RCC 7860 (cell line): ENCODE results near the gene NOVA2.

Source experiments
- DNase-seq: peaks from one replicate; pipeline ENCODE4 v3.0.0-alpha.2; 2015; ENCODE audit warnings: low spot score
- FAIRE-seq: peaks from 2 replicates; lab custom pipeline; 2012; peaks lifted over from hg19 to GRCh38; lab: Jason Lieb, UNC

The NOVA2 gene

DNA sequence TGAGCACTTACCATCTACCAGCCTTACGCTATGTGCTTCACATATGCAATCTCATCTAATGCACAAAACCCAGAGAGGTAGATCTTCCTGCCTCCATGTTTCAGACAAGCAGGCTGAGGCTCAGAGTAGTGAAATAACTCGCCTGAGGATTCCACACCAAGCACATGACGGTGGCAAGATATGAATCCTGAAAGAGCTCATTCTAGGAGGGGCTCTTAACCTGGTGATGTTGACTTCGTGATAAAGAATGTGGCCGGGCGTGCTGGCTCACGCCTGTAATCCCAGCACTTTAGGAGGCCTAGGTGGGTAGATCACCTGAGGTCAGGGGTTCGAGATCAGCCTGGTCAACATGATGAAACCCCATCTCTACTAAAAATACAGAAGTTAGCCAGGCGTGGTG, 5.0 kb downstream of the NOVA2 start:
- FAIRE-seq: no peak
- DNase-seq: no peak

DNA sequence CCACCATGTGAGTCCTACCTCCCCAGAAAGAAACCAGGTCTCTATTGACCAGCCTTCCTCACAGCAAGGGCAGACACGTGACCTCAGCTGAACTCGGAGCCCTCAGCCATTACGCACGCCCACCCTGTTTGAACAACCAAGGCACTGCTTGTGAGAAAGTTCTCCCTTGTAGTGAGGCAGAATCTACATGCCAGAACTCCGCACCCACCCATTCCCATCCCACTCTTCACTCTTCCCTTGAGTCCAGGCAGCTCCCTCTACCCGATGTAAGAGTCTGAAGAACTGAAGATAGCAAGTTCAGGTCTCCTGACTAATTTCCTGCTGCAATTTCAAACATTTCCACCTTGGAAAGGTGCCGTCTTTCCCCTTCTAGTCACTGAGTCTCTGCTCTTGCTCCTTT, 6.4 kb downstream of the NOVA2 start:
- DNase-seq (no peak), FAIRE-seq (no peak)

DNA sequence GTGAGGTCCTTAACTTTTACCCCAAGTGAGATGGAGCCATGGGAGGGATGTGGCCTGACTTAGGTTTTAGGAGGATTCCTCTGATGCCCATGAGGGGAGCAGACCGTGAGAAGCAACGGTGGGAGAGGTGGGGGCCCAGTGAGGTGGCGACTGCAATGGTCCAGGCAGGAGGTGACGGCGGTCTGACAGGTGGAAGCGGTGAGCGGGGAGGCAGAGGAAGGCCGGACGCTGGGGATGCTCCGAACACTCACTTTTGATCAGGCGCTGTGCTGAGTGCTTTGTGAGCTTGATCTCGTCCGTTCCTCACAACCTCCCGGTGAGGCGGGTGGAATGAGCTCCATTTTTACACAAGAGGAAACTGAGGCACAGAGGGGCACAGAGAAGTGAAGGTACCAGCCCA, 11.6 kb downstream of the NOVA2 start:
- no peak for DNase-seq
- FAIRE-seq: no peak

DNA sequence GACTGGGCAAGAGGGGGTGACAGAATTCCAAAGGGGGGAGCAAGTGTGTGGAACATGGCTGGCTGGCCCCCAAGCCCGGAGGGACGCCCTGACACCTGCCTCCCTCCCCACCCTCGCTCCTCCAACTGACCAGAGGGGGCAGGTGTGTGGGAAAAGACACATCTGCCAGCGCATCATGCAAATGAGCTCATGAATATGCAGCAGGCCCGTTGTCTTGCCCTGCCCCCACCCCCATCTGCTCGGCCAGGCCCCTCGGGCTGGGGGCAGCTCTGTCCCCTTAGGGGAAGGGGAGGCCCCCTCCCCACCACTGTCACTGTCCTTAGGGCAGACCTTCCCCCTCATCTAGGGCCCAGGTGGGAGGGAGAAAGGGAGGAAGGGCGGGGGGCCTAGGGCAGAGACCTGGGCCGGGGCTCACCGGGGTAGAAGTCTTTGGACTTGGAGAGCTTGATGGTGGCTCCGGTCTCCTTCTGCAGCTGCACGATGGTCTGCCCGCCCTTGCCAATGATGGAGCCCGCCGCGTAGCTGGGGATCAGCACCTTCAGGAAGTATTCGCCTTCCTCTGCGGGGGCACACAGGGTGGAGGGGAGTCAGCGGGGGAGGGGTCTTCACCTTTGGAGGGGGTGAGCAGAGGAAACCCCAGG, 12.9 kb downstream of the NOVA2 start:
- DNase-seq: no peak
- FAIRE-seq: no peak

DNA sequence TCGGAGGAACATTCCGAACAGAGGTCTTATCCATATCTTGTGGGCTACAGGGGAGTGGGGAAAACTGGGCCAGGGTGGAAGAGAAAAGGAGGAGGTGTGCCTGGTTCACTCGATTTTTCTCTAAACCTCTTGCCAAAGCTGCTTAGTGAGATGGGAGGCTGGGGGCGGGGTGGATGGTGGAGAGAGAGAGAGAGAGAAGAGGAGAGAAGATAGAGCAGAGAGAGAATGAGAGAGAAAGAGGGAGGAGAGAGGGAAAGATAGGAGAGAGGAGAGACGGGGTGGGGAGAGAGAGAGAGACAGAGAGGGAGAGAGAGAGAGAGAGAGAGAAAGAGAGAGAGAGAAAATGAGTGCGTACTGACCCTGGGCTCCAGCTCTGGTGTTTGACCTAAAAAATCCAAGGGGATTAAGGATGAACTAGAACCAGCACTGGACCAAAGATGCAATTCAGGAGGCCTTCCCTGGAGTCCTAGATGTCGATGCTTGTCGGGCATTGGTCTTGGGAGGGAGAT, 14.1 kb downstream of the NOVA2 start:
- no peak for FAIRE-seq

DNA sequence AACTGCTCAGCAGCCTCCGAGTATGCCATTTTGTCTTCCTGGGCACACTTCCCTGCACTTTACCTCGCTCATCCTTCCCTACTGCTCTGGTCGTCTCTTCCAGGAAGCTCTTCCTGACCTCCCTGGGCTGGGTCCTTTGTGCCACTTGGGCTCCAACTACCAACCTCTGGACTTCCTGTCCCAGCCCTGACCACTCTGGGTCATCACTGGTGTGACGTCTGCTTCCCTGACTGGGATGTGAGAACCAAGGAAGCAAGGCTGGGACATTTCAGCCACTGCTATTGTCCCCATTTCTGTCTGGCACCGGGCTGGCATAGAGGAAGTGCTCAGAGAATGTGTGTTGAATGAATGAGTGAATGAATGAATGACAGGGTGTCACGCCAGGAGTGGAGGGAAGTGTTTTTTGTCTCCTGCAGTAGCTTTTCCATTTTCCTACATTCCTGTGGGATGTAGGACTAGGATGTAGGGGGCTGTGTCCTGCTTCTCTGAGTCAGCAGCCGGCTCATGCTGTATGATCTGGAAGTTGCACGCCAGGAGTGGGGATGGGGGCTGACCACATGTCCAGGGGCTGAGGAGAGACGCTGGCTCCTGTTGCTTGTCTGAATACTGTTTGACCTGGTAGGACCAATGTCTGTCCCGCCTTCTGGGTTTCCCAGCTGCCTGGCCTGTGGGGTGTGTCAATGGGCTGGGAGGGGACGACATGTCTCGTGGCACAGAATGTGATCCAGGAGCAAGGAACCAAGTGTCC, 14.7 kb downstream of the NOVA2 start:
- FAIRE-seq: no peak
- peak; percentile 18 for DNase-seq

More for the DNA sequence above, 14.1 kb downstream of the NOVA2 start:
- DNase-seq: no peak

DNA sequence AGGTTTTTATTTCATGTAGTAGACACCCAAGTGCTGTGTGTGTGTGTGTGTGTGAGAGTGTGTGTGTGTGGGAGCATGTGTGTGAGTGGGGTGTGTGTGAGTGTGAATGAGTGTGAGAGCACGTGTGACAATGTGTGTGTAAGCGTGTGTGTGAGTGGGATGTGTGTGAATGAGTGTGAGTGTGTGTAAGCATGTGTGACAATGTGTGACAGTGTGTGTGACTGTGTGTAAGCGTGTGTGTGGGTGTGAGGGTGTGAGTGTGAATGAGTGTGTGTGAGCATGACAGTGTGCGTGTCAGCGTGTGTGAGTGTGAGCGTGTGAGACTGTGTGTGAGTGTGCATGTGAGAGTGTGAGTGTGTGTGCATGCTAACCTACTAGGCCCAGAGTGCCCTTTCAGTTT, 15.3 kb downstream of the NOVA2 start:
- FAIRE-seq (no peak), DNase-seq (no peak)

DNA sequence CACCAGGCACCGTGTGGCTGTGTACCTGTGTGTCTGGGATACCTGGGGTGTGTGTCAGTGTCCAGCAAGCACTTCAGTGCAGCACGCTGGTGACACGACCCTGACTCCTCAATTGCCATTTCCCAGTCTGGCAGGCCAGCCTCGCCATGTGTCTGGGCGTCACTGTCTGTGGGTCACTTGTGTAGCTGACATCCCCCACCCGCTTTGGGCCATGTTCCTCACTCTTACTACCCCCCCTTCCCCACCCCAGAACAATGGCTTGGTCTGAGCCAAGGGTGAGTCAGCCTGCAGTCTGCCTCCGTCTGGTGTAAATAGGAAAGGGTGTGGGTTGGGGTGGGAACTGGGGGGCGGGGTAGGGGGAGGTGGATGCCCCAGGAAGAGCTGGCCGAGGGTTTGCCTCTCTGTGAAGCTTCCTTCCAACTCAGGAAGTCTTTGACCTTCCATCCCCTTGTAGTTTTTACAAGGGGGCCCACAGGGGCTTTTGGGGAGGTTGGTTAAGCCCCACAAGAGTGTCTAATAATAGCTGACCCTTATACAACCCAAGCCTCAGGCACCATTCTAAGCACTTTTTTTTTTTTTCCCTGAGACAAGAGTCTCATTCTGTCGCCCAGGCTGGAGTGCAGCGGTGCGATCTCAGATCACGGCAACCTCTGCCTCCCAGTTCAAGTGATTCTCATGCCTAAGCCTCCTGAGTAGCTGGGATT, 17.6 kb downstream of the NOVA2 start:
- FAIRE-seq (no peak), DNase-seq (no peak)

DNA sequence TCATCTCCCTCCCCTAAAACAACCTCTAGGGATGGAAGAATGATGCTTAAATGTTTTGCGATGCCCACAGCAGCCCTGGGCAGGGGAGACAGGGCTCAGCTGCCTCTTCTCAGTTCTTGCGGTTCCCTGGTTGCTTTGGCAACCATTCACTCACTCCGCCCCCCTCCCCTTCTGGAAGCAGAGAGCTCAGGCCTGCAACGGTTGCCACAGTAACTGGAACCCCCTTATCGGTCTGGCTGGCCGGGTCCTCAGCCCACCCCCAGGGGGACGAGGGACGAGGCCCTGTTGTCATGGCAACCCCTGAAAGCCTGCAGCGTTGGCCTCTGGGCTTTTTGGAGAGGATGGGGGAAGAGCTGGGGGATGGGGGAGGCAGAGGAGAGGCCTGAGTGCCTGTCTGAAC, 19.5 kb downstream of the NOVA2 start:
- FAIRE-seq (no peak), DNase-seq (no peak)

DNA sequence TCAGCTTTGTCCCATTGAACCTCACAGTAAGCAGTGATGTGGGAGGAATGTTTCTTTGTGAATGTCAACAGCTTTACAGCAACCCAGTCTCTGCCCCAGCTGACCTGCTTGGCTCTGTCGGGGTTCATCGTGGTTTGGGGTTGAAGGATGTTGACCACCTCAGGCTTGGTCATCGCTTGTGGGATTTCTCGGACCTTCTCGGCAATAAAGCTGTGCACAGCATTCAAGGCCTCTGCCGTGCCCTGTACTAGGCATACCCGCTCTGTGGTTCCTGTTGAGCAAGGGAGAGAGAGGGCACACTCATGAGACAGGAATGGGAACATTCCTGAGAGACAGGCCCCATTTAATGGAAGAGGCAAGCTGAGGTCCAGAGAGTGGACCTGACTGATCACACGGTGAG, 20.0 kb downstream of the NOVA2 start:
- DNase-seq (no peak), FAIRE-seq (no peak)

DNA sequence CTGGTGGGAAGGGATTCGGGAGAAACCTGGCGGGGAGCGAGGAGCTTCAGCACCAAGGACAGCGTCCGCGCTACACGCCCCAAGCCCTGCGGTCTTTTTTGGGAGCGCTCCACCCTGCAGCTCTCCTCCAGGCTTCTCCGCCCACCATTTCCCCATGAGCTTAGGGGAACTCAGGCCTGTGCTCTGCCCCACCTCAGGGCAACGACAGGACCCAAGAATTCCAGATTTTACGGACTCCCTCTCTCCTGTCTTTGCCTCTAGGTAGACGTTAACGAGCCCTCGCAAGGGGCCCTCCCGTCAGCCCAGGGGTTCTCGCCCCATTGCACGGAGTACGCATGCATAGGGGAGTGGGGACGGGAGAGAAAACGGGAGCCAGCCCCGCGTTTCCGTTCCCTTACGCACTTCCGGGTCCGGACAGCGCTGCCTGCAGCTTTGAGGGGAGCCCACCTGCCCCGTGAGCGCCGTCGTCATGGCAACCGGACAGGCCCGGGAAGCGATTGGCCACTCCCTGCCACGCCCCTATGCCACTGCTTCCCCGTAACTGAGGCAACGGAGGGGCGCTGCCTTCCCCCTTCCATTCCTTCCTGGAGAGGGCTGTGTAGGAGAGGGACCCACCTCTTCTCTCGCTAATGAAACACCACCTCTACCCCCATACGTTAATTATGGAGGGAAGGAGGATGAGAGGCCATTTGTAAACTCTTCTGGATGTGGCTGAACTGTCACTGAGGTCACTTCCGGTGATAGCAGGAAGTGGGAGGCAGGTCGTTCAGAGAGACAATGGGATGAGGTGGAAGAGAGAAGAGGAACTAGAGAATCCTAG, 20.8 kb downstream of the NOVA2 start:
- FAIRE-seq: no peak
- DNase-seq: no peak

DNA sequence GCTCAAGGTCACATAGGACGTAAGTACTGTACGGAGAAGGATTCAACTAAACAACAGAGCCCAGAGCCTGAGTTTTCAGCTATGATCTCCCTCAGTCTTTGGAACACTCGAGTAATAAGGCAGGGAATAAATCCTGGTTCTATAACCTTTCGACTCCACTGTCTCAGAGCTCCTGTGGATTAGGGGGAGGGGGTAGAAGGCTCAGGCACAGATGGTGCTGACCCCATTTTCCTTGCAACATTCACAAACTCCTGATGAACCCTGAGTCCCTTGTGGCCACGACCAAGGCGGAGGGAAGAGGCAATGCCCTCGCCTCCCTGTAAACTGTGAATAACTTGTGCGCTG, 21.4 kb downstream of the NOVA2 start:
- FAIRE-seq: no peak
- DNase-seq: no peak

DNA sequence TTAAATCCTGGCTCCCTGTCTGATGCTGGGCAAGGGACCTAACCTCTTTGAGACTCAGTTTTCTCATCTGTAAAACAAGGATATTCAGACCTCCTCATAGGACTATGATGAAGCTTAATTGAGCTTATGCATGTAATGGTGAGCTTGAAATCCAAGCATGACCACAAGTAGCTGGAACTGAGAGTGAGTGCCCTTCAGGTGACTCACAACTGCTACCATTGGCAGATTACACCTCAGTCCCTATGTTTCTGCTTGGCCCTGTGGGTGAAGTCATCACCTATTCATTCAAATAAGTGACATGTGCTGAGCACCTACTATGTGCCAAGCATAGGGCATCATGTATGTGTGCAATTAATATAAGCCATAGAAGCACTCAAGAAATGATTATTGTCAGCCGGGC, 25.7 kb downstream of the NOVA2 start:
- DNase-seq: peak; percentile 39
- FAIRE-seq: no peak

DNA sequence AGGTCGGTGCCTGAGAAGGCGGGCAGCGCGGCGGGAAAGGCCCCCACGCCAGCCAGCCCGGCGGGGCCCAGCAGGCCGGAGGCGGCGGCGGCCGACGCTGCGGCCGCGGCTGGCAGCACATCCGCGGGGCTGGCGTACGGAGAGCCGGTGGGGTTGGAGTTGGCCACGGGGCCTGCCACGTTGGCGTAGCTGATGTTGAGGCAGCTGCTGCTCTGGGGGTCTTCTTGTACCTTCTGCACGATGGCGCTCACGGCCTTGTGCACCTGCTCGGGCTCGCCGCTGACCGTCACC, 33.2 kb downstream of the NOVA2 start:
- FAIRE-seq (no peak), DNase-seq (no peak)

DNA sequence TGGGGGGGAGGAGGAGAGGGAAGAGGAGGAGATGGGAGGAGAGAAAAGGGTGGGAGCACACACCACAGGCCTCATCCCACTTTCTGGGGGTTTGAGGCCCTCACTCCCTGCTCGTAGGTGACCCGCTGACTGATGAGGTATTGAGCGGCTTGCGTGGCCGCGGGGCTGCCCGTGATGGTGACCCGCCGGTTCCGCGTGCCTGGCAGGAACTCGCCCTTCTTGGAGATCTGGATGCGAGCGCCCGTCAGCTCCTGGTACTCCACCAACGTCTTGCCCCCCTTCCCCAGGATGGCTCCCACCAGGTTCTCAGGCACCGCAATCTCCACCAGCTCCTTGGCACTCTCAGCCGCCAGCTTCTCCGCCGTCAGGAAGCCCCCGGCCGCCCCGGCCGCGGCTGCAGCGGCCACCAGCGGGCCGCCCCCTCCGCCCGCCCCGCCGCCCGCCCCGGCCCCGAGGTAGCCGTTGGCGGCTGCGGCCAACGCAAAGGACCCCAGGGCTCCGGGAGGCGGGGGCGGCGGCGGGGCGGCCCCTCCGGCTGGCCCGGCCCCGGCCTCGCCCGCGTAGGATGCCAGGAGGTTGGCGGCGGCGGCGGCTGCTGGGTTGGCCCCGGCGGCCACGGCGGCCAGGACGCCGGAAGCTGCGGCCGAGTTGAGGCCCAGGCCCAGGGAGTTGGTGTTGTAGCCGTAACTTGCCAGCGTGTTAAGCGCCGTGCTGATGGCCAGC, 33.7 kb downstream of the NOVA2 start:
- no peak for FAIRE-seq

DNA sequence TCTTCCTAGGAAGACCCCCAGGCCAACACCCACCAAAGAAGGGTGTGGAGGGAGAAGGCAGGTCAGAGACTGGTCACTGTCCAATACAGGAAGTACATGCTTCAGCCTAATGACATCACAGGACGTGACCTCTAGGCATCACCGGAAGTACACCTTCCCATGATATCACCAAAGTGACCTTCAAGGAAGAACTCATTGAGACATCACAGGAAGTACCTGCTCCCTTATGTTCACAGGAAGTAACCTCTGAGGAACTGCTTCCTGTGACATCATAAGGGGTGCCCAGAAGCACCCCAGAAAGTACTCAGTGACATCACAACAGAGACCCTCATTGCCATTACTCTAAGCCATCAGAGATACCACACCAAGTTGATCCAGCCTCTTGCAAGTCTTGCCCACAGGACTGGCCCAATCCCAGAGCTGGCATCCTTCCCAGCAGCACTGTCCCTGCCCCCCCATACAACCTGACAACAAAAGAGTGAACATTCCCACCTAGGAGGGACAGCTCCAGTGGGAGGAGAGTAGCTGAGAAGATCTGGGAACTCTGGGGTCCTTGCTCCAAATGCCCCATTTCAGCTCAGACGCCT, 34.8 kb downstream of the NOVA2 start:
- DNase-seq: no peak
- no peak for FAIRE-seq

More for the DNA sequence above, 33.7 kb downstream of the NOVA2 start:
- no peak for DNase-seq

DNA sequence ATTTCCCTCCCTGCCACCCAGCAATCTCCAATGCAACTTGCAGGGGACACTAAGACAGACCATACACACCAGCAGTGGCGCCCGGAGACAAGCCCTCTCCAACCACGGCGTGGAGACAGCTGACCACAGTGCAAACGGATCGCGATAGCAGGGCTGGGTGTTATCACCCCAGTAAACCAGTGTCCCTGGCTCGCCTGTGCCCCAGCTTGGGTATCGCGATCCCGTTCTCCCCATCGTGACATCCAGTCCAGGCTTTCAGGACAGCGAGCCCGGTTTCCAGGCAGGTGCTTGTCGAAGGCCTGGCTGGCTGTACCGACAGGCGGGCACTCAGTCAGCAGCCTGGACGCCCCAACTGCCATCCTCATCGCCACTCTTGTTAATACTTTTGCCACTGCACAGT, 38.4 kb downstream of the NOVA2 start:
- DNase-seq (no peak), FAIRE-seq (no peak)

DNA sequence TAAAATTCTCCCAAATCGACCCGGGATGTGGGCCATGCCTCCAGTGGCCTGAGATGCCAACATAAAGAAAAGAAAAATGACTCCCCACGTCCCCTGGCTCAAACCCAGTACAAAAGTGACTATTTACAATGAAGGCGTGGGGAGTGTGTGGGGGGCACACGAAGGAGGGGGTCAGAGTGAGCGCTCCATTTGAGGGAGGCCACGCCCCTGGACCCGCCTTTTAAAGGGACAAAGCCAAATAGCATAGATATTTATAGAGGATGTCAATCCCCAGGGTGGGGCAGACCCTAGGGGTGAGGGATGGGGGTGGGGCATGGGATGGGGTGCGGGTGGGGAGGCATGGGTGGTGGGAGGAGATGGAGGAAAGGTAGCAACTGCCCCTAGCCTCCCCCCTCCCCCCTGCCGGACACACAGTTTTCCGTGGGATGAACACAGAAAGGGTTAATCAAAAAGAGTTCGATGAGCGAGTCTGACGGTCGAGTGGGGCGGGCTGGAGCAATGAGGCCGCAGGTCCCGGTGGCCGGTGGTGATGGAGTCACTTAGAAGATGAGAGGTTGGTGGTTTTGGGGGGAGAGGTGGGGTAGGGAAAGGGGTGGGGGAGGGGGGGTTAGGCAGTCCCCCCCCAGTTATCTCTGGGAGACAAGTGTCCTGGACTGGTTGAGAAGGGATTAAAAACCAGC, 39.0 kb downstream of the NOVA2 start:
- DNase-seq (no peak), FAIRE-seq (no peak)

DNA sequence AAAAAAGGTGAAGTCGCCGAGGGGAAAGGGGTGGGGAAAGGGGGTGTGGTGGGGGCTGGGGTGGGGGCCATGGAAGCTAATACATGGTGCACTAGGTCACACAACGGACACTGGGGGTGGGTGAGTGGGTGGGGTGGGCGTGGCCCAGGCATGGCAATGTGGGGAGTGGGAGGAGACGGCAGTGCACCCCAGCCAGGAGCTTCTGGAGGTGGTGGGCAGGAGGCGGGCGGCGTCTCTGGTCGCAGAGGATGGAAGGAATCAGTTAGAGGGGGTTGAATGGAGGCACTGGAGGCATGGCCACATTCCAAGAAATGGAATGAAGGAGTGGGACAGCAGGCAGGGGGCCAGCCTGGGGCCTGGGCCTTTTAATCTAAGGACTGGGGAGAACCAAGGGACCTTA, 39.9 kb downstream of the NOVA2 start:
- DNase-seq (no peak), FAIRE-seq (no peak)

DNA sequence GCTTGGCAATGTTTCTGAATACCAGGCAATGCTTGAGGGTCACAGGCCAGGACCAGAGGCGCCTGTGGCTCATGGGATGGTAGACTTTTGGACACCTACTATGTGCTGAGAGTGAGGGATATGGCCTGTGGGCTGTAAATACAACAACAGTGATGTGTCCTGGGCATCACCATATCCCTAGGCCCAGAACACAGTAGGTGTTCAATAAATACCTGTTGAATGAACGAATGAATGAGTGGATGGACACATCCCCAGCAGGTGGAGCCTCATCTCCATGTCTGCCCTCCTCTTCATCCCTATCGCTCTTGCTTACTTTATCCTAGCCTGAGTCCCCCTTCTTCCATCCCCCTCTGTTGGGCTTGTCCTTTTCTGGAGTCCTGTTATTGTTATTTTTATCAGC, 42.6 kb downstream of the NOVA2 start:
- FAIRE-seq: no peak
- DNase-seq: no peak
